SIG-M5 treated with dmso at 0.1 percent for 504 hours (cell line): ENCODE results near the gene PRR12.
"Not testable (repeated sequence)": the region's sequence is repeated elsewhere in the genome, so short reads cannot be mapped to it uniquely, and the experiment has no call there.

Source experiments
- DNase-seq: peaks from one replicate; lab custom pipeline; 2025; ENCODE audit not compliant: unreplicated experiment; lab: John Stamatoyannopoulos, UW

PRR12 gene

DNA sequence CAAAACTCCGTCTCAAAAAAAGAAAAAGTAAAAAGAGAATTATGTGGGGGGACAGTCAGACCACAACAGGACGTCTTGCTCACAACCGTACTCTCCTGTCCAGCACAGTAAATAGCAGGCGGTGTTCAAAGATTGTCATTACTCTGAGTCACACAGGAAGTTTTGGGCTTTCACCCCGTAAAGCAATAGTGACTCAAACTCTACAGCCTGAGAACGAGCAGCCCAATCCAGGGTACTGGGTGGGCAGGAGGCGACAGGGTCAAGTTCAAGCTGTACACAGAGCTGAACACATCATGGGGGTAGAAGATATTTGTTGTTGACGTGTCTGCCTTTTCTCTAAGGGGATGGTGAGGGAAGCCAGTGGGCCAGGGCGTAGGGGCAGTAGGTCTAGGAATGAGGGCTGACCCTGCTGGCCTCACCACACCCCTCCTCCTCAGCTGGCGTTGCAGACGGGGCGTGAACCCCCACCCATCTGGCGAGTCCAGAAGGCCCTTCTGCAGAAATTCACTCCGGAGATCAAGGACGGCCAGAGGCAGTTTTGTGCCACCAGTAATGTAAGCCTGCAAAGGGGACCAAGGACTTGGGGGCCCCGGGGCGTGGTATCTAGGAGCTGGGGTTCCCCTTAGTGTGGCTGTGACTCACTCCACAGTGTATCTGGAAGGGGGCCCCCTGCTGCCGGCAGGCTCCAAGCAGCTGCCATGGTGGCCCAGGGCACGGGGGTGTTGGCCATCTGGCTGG, 23.3 kb downstream of the PRR12 start:
- no peak for DNase-seq

DNA sequence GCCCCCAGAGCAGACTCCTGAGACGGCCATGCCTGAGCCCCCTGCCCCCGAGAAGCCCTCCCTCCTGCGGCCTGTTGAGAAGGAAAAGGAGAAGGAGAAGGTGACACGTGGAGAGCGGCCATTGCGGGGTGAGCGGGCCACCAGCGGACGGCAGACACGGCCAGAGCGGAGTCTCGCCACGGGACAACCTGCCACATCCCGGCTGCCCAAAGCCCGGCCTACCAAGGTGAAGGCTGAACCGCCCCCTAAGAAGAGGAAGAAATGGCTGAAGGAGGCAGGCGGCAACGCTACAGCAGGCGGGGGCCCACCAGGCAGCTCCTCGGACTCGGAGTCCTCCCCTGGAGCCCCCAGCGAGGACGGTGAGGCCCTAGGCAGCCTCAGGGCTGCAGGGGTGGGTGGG, 24.9 kb downstream of the PRR12 start:
- no peak for DNase-seq

DNA sequence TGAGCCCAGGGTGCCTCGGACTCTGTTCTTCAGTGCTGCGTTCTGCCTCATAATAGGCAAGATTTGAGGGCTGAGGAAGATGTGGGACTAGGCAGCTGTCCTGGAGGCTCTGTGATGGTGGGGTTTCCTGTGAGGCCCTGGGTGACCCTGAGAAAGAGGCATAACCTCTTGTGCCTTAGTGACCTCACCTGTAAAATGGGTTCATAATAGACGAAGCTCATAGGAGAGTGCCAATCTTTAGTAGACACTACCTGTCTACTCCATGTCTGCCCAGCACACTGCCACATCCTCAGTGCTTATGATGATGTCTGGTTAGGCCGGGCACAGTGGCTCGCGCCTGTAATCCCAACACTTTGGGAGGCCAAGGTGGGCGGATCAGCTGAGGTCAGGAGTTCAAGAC, 25.6 kb downstream of the PRR12 start:
- no peak for DNase-seq

DNA sequence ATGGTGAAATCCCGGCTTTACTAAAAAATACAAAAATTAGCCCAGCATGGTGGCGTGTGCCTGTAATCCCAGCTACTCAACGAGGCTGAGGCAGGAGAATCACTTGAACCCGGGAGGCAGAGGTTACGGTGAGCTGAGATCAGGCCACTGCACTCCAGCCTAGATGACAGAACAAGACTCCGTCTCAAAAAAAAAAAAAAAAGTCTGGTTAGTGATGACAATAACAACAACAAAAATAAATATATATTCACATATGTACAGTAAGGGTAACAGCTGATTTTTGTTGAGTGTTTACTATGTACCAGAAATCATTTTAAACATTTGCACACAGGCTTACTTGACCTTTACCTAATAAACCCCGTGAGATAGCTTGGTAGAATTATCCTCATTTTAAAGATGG, 26.0 kb downstream of the PRR12 start:
- no peak for DNase-seq

DNA sequence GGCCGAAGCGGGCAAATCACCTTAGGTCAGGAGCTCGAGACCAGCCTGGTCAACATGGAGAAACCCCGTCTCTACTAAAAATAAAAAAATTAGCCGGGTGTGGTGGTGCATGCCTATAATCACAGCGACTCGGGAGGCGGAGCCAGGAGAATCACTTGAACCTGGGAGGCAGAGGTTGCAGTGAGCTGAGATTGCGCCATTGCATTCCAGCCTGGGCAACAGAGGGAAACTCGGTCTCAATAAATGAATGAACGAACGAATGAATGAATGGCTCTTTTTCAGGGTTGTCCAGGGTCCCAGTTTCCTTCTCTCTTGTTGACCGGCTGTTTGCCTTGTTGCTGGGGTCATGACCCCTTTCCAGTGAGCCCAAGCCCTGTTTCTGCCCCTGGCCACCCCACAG, 26.9 kb downstream of the PRR12 start:
- DNase-seq = not testable (repeated sequence)

DNA sequence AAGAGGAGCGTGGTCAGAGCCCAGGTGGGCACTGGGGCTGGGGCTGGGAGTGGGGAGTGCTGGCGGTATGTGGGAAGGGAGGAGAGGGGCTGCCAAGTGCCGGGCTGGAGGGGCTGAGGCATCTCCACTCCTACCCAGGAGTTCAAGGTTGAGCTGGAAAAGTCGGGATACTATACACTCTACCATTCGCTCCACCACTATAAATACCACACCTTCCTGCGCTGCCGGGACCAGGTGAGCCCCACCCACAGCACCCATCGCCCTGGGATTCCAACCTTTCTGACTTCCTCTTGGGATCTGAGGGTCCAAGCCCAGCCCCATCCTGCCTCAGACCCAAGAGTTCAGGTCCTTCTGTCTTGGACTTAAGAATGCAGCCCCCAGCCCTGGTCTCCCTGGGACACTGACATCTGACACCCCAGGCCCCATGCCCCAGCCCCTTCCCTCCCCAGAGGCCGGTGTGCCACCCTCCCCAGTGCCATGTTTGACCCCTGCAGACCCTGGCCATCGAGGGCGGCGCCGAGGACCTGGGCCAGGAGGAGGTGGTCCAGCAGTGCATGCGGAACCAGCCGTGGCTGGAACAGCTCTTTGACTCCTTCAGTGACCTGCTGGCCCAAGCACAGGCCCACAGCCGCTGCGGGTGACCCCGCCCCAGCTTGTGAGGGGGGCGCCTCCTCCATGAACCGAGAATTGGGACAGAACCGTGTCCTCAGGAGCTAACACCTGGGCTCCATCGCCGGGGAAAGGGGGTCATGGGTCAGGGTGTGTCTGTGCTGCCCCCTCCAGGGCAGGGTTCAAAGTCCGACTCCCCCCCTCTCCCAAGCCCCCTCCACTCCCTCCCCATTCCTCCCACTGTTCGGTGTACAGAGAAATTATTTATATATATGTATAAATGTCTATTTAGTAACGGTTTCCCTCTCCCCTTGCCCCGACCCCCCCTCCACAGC, 34.3 kb downstream of the PRR12 start:
- DNase-seq = no peak

DNA sequence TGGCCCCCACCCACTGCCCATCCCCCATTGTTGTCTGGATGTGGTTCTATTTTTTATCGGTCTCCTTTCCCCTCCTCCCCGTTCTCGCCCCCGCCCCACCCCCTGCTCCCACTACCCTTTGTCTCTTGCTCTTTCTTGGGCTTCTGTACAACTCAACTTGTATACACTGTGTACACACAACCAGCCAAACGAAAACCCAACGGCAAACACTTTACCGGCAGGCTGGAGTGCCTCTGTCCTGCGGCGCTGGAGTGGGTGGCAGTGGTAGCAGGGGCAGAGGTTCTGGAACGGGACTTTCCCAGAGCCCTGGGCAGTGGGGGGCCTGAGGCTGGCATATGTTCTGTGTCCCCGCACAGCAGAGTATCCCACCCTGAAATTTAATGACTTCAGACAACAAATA, 35.2 kb downstream of the PRR12 start:
- no peak for DNase-seq

DNA sequence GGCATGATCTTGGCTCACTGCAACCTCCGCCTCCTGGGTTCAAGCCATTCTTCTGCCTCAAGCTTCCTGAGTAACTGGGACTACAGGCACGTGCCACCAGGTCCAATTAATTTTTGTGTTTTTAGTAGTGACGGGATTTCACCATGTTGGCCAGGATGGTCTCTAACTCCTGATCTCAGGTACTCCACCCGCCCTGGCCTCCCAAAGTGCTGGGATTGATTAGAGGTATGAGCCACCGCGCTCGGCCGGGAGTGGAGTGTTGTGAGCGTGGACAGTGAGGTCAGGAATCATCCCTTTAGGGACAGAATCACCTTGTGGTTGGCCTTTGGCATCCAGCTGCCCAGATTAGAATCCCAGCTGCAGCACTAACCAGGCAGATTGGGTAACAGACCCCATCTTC, 38.7 kb downstream of the PRR12 start:
- no peak for DNase-seq

DNA sequence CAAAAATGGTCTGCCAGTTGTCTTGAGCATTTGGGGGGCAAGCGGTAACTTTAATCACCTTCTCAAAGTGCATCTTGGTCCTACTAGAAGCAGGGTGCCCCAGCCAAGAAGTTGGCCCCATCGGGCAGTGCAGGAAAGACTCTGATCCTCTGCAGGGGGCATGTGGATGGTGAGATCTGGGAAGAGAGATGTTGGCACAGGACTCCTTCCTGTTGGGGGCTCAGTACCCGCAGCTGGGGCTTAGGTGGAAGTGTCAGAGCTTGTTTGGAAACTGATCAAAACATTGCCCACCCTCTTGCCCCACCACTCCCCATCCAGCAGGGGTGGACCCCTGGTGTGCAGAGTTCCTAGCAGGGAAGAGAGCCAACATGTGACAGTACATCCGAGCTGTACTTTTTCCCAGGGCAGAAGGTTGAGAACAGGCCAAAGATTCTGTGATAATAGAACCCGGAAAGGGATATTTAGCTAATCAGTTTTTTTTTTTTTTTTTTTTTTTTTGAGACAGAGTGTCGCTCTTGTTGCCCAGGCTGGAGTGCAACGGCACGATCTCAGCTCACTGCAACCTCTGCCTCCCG, 40.1 kb downstream of the PRR12 start:
- DNase-seq = no peak

DNA sequence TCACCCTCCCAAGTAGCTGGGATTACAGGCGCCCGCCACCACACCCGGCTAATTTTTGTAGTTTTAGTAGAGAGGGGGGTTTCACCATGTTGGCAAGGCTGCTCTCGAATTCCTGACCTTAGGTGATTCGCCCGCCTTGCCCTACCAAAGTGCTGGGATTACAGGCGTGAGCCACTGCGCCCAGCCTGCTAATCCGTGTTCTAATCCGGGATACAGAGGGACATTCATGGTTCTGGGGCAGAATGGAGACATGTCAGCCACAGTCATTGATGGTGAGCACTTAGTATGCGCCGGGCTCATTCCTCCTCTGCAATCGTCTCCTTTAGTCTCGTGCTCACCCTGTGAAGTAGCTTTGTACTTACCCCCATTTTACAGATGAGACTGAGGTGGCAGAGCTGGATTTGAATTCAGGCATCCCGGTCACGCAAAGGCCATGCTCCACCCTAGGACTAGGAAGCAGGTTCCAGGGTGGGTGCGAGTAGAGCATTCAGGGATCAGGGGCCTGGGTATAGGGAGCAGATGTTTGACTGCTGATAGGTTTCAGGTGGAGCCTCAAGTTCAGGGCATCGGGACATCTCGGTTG, 40.7 kb downstream of the PRR12 start:
- DNase-seq = no peak

DNA sequence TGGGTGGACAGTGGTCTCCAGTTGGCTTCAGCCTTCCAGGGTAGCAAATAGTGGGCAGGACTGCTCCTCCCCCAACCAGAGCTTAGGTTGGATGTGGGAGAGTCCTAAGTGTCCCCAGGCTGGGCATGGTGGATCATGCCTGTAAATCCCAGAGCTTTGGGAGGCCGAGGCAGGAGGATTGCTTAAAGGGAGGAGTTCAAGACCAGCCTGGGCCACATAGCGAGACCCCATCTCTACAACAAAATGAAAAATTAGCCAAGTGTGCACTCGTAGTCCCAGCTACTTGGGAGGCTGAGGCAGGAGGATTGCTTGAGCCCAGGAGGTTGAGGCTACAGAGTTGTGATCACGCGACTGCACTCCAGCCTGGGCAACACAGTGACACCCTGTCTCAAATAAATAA, 41.6 kb downstream of the PRR12 start:
- DNase-seq = no peak

DNA sequence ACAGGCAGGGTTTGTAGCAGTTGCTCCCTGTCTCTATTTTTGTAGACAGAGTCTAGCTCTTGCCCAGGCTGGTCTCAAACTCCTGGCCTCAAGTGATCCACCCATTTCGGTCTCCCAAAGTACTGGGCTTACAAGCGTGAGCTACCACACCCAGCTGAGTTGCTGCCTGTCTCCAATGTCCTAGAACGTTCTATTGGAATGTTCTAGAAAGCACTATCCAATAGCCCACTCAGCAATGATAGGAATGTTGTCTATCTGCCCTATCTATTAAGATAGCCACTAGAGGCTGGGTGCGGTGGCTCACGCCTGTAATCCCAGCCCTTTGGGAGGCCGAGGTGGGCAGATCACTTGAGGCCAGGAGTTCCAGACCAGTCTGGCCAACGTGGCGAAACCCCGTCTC, 42.3 kb downstream of the PRR12 start:
- not testable (repeated sequence) for DNase-seq

DNA sequence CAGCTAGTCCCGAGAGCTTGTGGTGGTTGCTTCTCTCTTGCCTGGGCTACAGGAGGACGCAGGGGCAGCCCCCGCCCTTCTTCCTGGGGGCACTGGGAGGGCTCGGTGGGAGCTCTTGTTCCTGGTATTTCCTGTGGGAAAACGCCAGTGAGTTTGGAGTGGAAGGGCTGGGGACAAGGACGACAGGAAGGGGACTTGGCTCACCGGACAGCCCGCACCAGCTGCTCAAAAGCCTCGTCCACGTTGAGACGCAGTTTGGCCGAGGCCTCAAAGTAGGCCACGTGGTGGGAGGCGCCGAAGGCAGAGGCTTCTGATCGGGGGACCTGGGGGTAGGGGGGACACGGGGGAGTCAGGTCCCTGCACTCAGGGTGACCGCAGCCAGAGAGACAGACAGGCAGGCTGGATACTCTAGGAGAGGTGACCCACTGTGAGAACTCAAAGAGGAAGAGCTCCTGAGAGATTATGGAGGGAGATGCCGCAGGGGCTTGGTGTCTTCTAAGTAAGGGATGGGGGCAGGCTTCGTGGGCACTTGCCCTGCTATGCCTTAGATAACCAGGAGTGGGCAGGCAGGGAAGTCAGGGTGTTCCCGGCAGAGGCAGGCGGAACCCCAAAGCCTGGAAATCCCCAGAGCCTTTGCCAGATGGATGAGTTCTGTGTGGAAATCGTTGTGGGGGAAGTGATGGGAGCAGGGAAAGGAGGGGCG, 44.7 kb downstream of the PRR12 start:
- DNase-seq = no peak

DNA sequence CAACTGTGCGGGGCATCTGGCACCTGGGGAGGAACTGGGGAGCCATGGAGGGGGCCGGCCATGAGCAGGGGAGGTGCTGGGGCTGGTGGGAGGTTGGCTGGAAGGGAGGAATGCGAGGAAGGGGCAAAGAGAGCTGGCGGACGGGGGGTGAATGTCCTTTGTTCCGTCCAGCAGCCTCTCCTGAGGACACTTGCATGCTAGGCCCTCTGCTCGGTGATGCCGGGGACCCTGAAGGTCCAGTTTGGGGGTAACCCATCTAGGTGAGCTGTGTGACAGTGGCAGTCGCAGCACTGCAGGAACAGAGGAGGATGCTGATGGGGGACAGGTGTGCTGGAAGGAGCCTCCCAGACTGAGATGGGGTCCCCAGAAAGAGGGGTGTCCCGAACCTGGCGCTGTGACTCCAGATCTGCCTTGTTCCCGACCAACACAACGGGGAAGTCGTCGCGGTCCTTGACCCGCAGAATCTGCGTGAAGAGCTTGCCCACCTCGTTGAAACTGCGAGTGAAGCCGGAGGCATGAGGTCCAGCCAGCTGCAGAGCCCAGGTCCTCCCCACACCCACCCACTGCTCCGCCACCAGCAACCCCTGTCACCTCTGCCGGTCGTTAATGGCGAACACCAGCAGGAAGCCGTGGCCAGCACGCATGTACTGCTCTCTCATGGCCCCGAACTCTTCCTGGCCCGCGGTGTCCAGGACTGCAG, 45.4 kb downstream of the PRR12 start:
- DNase-seq = no peak

DNA sequence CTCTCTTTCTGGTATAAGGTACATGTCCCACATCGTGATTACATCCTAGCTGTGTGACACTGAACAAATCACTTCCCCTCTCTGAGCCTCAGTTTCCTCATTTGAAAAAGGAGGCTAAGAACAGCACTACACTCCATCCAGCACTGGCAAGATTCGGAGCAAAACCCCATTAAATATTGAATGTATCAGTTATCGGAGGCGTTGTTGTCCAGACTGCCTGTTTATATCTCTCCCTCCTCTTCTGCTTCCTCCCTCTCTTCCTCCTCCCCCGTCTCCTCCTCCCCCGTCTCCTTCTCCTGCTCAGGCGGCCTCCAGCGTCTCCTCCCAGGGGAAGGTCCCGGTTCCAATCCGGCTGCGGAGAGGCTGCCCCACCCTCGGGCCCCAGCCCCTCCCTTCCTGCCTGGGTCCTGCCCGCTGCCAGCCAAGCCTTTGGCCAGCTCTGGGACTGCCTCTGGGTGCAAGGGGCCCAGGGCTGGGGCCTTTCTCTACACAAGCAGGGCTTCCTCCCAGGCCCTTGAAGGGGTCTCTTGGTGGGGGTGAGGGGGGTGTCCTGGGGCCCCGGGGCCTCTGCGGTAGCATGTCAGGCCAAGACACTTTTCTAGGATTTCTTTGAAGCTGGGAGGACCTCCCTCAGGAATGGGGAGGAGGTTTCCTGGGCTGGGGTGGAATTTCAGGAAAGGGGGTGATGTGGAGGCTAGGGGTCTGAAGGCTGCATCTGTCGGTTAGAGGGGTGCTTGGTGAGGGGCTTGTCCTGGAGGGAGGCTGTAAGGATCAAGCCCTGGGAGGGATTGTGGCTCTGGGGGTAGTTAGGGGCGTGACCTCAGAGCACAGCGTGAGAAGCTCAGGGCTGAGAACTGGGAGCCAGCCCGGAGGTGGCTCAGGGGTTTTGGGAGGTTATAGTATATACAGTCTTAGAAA, 47.1 kb downstream of the PRR12 start:
- peak; percentile 19 for DNase-seq

DNA sequence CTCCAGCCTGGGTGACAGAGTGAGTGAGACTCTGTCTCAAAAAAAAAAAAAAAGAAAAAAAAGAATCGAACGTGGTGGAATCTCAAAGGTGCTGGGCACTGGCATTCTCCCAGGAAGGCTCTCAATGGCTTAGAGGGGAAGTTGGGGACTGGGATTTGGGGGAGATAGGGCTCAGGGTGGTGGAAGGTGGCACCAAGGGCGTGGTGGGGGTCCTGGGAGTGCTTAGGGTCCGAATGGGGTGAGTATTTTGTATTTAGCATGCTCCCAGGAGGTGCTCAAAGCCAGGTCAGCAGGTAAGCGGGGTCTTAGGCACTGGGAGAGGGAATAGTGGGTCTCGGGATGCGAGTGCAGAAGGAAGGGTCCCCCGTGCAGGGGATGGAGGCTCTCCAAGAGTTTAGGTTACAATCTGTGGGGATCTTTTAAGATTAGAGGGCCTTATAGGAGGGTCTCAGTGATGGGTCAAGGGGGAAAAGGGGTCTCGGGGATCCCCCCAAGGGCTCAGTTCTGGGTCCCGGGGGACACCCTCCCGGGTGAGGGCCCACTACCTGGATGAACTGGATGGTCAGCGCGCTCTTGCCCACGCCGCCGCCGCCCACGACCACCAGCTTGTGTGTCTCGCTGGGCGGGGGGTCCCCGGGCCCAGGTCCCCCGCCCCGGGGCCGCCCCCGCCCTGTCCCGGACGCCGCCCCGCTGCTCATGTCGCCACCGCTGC, 48.6 kb downstream of the PRR12 start:
- DNase-seq = no peak

DNA sequence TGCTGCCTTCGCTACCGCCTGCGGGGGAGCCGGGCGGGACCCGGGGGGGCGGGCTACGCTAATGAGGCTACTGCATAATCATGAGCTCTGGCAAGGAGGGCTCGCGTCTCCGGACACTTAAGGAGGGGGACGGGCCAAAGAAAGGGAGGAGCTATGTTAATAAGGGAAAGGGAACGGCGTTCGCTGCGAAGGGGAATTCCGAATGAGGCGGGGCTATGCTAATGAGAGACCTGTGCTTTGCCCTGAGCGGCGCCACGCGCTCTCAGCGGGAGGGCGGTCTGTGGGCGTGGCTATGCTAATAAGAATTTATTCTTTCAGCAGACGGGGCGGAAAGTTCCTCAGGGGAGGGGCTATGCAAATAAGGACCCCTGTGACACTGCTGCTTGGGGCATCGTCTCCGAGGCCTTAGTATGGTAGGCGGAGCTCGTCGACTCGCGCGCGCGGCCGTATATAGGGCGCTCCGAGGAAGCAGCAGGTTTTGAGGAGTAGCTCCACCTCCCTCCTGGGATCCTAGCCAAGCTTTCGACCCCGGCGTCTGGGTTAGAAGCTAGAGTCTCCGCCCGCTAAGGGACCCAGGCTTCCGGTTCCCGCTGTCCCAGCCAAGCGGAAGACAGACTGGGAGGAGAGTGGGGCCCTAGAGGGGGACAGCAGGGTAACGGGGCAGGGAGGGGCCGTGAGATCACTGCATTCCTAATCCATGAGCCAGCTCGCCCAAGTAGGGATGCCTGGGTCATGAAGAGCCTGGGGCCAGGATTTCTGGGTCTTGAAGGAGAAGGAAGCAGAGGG, 49.3 kb downstream of the PRR12 start, which contains the start of gene RRAS:
RRAS (minus strand) TSS at position 31 of the 786 bp plus-strand sequence. CDS start 45 bp downstream, outside the sequence.
- peak; percentile 100 for DNase-seq
